GM12892 (cell line): ENCODE results near the gene IMMP2L.

Source experiments
- POLR2A ChIP-seq: IDR thresholded peaks from 2 replicates; pipeline ENCODE4 v1.6.1; 2011; ENCODE audit warnings: low read depth, low read length, control low read depth
- POLR2AphosphoS5 ChIP-seq: IDR thresholded peaks from 2 replicates; pipeline ENCODE4 v1.6.1; 2011; ENCODE audit warnings: low read depth, low read length, control low read depth

GRCh38 chr7:110681941-110682340 lies 880.4 kb downstream of the IMMP2L start:
- TF ChIP-seq POLR2A (no peak), POLR2AphosphoS5 (no peak)
